ENCODE data around the gene KLF1.

DNA sequence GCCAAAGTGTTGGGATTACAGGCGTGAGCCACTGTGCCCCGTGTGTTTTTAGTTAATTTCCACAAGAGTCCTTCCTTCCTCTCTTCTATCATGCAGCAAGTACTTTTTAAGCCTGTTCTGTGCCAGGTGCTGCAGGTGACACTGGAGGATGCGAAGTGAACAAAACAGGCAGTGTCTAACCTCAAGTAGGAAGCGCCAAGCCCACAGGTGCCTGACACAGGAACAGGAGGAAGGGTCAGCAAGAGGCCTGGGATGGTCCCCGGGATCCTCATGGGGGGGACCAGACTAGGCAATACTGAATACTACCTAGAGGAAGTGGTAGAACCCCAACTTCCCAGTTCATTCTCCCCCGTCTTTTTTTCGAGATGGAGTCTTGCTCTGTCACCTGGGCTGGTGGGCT, 49.6 kb upstream of the KLF1 start:
- TF ChIP-seq ZFP3 (CRISPR knock-in tag; IDR thresholded peaks at IDR 0.05) = no peak
- no peak for TF ChIP-seq ZFP30 (CRISPR knock-in tag; IDR thresholded peaks at IDR 0.05)
- TF ChIP-seq, protein P1, sequence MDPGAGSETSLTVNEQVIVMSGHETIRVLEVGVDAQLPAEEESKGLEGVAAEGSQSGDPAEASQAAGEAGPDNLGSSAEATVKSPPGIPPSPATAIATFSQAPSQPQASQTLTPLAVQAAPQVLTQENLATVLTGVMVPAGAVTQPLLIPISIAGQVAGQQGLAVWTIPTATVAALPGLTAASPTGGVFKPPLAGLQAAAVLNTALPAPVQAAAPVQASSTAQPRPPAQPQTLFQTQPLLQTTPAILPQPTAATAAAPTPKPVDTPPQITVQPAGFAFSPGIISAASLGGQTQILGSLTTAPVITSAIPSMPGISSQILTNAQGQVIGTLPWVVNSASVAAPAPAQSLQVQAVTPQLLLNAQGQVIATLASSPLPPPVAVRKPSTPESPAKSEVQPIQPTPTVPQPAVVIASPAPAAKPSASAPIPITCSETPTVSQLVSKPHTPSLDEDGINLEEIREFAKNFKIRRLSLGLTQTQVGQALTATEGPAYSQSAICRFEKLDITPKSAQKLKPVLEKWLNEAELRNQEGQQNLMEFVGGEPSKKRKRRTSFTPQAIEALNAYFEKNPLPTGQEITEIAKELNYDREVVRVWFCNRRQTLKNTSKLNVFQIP (CRISPR knock-in tag; IDR thresholded peaks at IDR 0.05; ENCODE audit: borderline replicate concordance, low read depth) = no peak
- TF ChIP-seq, protein P2, sequence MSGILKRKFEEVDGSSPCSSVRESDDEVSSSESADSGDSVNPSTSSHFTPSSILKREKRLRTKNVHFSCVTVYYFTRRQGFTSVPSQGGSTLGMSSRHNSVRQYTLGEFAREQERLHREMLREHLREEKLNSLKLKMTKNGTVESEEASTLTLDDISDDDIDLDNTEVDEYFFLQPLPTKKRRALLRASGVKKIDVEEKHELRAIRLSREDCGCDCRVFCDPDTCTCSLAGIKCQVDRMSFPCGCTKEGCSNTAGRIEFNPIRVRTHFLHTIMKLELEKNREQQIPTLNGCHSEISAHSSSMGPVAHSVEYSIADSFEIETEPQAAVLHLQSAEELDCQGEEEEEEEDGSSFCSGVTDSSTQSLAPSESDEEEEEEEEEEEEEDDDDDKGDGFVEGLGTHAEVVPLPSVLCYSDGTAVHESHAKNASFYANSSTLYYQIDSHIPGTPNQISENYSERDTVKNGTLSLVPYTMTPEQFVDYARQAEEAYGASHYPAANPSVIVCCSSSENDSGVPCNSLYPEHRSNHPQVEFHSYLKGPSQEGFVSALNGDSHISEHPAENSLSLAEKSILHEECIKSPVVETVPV (CRISPR knock-in tag; IDR thresholded peaks at IDR 0.05) = no peak
